Stimulated activated CD4-positive, alpha-beta T cell treated with anti-CD3 and anti-CD28 coated beads, TNF-alpha, amount 100 ng/mL, for 1 hour (primary cell): Measurements from ENCODE around the gene GLTP.

Experiments used
- DNase-seq, 3 donors: peaks; one replicate each; pipeline ENCODE4 v3.0.0-alpha.2; 2020; ENCODE audit warnings: low read depth in 3 of 3, low spot score in 1 of 3

GLTP gene

DNA sequence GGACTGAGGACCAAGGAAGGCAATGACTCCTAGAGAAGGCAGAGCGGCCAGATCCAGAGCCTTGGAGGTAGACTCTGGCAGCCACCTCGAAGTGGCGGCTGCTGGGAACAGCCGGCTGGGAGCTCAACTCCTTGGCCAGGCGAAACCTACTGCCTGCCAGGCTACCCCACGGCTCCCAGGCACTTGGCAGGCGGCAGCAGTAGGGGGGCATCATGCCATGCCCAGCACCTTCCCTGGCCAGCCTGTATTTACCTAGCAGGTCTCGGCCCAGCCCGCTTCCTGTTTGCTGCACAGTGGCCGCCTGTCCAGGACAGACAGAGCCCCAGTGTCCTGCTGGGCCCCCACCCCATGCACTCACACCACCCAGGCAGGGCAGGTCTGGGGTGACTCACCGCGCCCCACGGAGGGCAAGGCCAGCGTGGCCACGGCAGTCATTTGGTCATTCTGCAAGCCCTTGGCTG, 57.4 kb downstream of the GLTP start:
- no peak for DNase-seq

DNA sequence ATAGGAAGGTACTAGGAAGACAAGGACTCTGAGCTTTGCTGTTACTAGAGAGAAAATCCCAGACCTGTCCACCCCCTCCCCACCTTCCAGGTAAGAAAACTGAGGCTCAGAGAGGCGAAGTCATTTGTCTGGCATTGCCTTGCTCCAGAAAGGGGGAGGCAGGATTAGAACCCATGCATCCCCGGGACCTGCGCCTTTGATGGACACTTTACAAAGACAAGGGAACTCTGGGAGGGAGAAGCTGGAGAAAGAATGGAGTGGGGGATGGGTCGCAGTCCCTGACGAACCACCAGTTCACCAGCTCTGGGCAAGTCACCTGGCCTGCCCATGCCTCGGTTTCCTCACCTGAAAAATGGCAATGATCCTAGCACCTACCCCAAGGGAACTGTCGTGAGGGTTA, 57.9 kb downstream of the GLTP start:
- DNase-seq: no peak

DNA sequence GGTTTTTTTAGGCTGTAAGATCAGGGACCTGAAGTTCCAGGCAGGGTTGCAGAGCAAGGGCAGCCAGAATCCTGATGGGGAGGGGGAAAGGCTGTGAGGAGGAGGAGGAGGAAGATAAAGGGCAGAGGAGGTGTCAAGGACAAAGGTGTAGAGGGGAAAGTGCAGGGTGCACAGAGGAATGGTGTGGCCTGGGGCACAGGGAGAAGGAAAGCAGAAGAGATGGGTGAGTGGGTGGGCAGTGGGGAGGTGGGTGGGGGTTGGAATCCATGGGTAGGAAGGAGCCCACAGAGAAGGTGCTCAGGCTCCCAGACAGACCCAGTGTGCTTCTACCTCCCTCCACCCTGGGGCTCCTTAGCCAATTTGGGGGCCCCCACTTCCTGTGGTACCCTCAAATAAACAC, 58.4 kb downstream of the GLTP start:
- no peak for DNase-seq

DNA sequence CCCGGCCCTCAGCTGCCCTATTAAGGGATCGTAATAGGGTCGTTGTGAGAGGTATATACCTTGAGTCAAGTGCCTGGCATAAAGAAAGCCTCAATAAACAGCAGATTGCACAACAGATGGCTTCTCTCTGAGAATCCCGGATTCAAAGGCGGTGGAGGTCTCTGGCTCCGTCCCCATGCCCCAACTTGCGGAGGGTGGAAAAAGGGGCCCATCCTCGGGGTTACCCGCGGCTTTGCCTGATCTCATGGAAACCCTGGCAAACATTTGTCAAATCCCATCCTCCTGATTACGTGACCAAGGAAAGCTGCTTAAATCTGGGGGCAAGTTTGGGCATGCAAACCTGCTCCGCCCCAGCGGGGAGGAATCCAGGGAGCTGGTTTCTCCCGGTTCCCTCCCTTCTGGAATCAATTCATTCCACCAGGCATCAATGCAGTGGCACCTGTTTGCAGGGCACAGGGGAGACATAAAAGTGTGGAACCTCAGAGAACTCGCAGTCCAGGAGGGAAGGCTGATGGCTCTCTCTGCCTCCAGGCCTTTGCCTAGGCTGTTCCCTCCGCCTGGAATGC, 59.4 kb downstream of the GLTP start:
- no peak for DNase-seq

DNA sequence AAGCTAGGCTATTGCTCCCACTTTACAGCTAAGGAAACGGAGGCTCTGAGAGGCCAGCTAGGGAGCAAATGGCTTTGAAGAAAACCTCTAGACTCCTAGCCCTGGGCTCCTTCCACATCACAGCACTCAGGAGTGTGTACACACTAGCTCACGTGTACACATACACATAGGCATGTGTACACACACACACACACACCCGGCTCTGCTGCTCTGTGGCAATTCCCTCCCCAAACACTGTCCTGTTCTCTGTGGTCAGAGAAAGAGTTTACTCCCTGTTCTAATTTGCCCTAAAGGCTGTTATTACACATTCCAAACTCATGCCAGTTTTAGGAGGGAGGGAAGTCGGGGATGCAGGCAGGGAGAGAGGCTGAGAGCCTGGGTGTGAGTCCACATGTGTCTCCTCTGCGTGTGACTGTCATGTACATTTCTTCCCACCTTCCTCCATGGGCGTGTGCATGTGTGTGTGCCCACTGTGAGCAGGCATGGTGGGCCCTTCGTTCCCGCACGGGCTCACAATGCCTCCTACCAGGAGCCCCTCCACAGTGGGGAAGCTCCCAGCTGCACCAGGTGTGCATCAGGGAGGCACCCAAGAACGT, 61.3 kb downstream of the GLTP start:
- DNase-seq: no peak

DNA sequence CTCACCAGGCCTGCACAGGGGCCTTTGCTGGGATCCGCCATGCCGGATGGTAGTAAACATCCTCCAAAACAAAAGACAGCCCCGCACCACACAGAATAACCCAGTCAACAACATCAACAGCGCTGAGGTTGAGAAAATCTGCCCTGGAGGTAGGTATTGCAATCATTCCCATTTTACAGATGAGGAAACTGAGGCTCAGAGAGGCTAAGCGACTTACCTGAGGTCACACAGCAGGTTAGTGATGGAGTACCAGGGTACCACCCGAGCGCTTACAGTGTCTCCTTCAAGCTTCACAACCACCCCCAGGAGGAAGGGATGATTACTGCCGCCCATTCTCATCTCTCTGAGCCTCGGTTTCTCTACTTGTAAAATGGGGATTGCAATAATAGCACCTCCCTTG, 62.1 kb downstream of the GLTP start:
- DNase-seq: no peak

DNA sequence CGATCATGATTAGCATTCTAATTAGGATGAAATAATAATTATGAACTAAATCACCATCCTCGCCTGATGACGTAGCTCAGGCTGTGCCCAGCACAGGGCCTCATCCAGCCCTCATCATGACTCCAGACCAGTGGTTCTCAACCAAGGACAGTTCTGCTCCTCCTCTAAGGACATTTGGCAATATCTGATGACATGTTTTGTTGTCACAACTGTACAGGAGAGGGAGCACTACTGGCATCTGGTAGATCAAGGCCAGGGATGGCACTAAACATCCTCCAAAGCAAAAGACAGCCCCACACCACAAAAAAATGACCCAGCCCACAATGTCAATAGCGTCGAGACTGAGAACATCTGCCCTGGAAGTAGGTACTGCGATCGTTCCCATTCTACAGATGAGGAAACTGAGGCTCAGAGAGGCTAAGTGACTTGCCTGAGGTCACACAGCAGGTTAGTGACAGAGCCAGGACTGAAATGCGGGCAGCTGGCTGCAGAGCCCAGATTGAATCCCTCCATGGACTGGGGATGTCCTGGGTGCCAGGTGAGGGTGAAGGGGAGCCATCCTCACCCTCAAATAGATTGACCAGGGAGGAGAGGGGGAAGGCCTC, 62.6 kb downstream of the GLTP start:
- DNase-seq: no peak

DNA sequence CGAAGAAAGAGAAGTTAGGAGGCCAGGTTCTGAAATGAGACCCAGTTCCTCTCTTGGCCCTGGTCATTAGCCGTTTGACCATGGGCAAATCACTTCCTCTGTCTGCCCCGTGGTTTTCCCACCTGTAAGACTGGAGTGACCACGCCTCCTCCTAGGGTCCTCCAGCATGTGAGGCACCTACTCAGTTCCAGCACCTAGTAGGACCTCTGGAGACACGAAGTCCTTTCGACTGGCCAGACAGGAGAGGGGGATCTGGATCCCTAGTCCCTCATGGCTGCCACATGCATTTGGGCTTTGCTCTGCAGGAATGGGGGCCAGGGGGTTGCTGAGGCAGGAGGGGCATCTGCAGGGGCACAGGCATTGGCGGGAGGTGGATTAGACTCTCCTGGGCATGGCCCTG, 63.5 kb downstream of the GLTP start:
- no peak for DNase-seq

DNA sequence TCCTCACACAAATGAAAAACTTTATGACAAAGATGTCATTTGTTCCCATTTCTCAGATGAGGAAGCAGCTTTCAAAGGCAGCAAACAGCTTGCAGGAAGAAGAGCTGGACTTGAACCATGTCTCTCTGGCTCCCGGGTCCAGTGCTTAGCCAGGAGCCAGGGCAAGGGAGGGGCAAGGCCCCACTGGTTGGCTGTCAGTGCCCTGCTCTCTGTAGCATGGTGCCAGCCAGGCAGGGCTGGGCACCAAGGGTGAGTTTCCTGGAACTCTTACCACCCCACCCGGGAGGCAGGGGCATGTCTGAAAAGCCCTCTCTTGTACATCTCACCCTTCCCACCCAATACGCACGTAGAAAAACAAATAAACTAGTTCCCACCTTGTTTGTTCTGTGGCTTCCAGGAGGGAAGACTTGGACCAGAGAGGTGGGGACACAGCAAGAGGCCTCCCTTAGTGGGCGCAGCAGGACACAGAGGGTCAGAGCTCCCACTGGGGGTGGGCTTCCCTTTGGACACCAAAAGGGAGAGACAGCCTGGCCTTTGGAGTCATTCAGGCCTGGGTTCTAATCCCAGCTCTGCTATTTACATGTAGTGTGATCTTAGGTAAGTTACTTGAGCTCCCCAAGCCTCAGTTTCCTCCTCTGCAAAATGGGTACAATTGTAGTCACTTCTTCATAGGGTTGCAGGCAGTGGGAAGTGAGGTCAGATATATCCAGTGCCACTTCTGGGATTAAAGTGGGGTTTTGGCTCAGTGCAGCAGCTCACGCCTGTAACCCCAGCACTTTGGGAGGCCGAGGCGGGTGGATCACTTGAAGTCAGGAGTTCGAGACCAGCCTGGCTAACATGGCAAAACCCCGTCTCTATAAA, 64.4 kb downstream of the GLTP start:
- DNase-seq: no peak

DNA sequence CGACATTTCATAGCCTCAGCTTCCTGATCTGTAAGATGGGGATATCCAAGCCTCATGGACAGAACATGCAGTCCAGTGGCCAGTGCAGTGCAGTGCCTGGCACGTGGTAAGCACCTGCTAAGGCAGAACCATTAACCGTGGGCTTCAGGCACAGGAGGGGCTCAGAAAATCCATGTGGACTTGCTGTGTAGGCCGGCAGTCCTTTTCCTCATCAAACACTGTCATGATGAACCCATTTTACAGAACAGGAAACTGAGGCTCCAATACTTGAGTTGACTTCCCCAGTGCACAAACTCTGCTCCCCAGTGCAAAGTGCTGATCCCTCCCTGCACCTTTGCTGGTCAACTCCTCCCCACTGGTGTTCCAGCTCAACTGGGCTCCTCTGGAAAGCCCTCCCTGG, 65.1 kb downstream of the GLTP start:
- DNase-seq: no peak

DNA sequence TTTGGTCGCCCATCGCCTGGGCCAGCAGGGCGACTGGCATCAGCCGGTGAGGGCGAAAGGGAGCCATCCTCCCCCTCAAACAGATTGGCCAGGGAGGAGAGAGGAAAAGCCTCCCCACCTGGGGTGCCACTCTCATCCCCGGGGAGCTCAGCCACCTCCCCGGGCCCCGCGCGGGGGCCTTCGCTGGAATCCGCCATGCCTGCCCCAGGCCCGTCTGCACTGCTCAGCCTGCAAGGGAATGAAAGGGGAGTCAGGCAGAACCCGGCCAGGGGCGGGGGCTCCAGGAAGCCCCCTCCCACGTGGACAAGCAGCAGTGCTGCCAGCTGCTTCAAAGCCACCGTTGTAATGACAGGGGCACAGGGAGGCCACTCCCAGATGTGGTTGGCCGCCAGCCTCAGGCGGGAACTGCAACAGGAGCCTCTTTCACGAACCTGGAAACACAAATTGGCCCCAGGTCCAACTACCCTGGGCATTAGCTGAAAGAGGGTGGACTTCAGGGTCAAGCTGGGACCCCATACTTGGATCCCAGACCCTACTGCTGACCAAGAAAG, 65.7 kb downstream of the GLTP start:
- DNase-seq: no peak

DNA sequence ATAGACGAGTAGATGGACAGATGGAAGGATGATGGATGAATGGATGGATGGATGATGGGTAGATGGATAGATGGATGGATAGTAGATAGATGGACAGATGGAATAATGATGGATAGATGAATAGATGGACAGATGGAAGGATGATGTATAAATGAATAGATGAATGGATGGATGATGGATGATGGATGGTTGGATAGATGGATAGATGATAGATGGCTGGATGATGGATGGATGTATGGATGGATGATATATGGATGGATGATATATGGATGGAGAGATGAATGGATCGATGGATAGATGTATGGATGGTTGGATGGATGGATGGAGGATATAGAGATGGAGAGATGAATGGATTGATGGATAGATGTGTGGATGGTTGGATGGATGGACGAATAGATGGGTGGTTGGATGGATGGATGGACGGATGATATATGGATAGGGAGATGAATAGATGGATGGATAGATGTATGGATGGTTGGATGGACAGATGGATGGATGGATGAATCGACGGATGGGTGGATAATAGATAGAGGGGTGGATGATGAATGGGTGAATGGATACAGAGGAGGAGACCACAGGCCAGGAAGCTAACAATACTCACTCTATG, 66.4 kb downstream of the GLTP start:
- no peak for DNase-seq

DNA sequence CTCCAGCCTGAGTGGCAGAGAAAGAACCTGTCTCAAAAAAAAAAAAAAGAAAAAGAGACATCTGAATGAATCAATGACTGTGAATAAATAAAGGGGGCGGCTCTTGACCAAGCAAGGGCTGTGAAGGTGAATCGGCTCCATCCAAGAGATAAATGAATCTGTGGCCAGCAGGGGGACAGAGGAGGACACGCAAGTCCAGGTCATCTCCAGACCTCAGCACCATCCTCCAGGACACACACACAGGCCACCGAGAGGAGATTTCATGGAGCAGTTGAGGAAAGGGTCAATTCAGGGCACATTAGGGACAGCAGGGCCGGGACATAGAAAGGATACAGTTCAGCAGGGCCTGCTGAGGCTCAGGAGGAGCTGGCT, 68.7 kb downstream of the GLTP start:
- no peak for DNase-seq

DNA sequence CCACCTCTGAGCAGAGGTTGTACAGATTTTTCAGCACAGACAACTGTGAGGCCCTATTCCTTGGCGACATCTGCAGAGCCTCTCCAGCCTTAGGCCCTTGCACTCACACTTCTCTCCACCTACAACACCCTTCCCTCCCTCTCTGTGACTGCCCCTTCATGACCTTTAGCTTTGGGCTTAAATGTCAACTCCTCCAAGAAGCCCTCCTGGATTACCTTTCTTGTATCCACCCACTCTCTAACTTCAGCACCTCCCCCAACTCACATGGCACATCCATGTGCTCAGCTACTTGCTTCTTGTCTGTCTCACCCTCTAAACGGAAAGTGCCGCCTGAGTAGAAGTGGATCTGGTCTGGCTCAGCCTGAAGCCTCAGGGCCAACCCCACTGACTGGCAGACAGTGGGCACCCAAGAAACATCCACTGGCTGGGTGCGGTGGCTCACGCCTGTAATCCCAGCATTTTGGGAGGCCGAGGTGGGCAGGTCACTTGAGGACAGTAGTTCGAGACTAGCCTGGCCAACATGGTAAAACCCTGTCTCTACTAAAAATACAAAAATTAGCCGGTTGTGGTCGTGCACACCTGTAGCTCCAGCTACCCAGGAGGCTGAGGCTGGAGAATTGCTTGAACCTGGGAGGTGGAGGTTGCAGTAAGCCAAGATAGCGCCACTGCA, 69.3 kb downstream of the GLTP start:
- DNase-seq: no peak

DNA sequence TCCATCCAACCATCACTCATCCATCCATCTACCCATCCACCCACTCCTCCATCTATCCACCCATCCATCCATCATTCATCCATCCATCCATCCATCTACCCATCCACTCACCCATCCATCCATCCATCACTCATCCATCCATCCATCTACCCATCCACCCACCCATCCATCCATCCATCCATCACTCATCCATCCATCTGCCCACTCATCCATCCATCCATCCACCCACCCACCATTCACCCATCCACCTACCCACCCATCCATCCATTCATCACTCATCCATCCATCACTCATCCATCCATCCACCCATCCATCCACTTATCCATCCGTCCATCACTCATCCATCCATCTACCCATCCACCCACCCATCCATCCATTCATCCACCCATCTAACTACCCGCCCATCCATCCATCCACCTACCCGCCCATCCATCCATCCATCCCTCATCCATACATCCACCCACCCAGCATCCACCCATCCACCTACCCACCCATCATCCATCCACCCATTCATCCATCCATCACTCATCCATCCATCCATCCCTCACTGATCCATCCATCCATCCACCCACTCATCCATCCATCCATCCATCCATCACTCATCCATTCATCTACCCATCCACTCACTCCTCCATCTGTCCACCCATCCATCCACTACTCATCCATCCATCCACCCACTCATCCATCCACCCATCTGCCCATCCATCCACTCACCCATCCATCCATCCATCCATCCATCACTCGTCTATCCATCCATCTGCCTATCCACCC, 71.3 kb downstream of the GLTP start:
- no peak for DNase-seq

DNA sequence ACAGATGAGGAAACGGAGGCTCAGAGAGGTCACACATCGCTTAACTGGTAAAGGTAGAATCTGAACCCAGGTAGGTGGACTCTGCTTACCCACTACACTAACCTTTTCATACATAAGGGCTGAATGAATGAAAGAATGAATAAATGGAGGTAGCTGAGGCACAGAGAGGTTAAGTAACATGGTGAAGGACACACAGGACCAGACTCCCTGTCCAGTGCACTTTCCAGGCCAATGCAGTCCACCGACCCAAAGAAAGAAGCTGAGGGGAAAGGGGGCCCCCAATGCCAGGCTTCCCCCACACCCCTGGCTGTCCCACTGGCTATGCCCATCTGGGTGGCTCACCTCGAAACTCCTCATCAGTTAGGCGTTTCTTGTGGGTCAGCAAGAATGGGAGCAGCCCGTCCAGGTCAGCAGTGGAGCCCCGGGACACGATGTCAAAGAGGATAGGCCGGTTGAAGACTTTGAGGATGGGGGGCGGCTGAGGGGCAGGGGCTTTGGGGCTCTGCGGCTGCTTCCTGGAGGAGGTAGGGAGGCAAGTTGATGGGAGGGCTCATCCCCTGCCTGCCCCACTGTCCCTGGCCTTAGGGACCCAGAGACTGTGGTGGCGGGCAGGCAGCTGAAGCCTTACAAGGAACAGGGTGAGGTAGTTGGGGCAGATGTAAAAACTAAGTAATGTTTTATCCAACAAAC, 72.2 kb downstream of the GLTP start:
- no peak for DNase-seq

DNA sequence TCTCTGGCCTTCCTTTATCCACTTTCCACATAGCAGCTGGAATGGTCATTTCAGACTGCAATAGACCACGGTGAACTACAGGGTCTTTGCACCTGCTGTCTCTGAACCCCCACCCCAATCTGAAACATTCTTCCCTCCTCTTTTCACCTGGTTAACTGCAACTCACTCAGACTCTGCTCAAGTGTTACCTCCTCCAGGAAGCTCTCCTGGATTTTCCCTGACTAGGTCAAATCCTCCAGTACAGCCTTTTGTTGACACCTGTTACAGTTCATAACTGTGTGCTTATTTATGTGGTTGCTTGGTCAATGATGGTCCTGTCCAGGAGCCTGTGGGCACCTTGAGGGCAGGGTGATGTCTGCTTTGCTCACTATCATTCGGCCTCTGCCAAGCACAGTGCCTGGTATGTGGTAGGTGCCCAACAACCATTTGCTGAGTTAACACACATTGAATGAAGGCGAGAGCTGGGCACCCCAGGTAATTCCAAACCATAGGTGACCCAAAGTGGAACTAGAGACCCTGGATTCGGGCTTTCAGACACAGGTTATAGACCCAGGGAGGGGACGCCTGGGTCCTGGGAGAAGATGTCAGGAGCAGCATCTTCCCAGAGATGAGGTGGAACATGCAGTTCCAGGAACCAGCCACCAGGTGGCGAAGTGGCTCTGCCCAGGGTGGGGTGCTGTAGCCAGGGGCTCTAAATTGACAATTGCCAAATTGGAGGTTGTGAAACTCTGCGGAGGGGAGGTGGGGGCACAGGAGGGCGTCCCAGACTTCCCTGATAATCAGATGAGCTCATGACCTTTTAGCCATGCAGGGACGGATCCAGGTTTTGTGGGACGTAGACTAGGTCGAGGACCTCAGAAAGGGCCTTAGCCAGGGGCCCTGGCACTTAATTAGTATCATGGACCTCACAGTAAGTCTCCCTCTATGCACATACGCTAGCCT, 75.2 kb downstream of the GLTP start:
- peak in 2 of 3 donors; percentile 43 to 60 for DNase-seq

DNA sequence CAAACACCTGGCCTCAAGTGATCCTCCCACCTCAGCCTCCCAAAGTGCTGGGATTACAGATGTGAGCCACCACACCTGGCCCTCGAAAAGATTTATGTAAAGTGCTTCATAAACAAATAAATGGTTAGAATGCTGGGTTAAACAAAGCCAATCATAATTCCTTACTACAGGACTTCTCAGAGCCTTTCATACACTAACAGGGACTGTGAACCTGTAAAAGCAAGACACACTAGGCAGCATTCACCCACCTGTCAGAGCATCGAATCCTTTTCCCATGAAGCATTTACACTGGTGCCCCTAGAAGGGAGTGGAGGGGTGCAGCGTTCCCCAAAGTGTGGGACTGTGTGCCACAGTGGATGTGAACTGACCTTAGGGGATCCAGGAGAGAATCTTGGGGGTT, 76.7 kb downstream of the GLTP start:
- DNase-seq: no peak
